GM12878 (cell line): ENCODE measurements around the gene ITSN1. TPM values are rescaled to one million over a fixed set of nuclear protein-coding genes. Genes with fewer than 3 reads are reported as not detected.

Experiments used
- ATAC-seq: fragments of 200-7000 bp; cut with Tn5 transposase; 3 replicates; pipeline ENCODE4 v1.9.1; 2020; ENCODE audit warnings: mild to moderate bottlenecking, moderate library complexity
- BruUV-seq: library from RNA; stranded (reverse); fragments of 400-500 nt; replicated peaks from 2 replicates; lab custom pipeline; 2021; lab: Mats Ljungman, UMichigan
- CTCF ChIA-PET: fragments of 300-600 bp; sonication (Branson Sonifier 250); formaldehyde crosslinking; extraction: SDS; loops from one replicate; lab custom pipeline; 2021; ENCODE audit warnings: inconsistent platforms; lab: Yijun Ruan, JAX
- POLR2A ChIA-PET: fragments of 350-600 bp; formaldehyde crosslinking; extraction: SDS; loops from one replicate; lab custom pipeline; 2021; ENCODE audit warnings: inconsistent platforms; lab: Charles Lee
- RAD21 ChIA-PET: fragments of 300-600 bp; sonication (Branson Sonifier 250); formaldehyde crosslinking; loops from one replicate; lab custom pipeline; 2023; ENCODE audit warnings: antibody characterized with exemption; ENCODE audit not compliant: unreplicated experiment; lab: Charles Lee
- SMC1A ChIA-PET: fragments of 300-600 bp; sonication (Branson Sonifier 250); formaldehyde crosslinking; loops from one replicate; lab custom pipeline; 2023; ENCODE audit not compliant: unreplicated experiment, uncharacterized antibody; lab: Charles Lee
- DNase-seq: peaks from one replicate; pipeline ENCODE4 v3.0.0-alpha.2; 2011; ENCODE audit warnings: low read depth, low spot score
- FAIRE-seq: peaks from 3 replicates; lab custom pipeline; 2011; peaks lifted over from hg19 to GRCh38; lab: Jason Lieb, UNC
- H2AFZ ChIP-seq: 2 replicates; pipeline ENCODE4 v1.6.0; 2011; ENCODE audit warnings: low read depth, low read length, control low read depth; ENCODE audit not compliant: control insufficient read depth
- H3K27ac ChIP-seq: 2 replicates; pipeline ENCODE4 v1.5.1; 2011; ENCODE audit warnings: control low read depth; ENCODE audit not compliant: control insufficient read depth, insufficient read depth
- H3K27me3 ChIP-seq, 2 experiments: replicated peaks in 1 of 2; 2 replicates each; pipeline versions ENCODE4 v1.6.0 to v1.6.1; 2011; ENCODE audit warnings: low read length in 1 of 2; ENCODE audit not compliant: control insufficient read depth in 2 of 2, insufficient read depth in 2 of 2
- H3K36me3 ChIP-seq, 2 experiments: 2 replicates each; pipeline ENCODE4 v1.5.1; 2011; ENCODE audit warnings: low read length in 1 of 2; ENCODE audit not compliant: control insufficient read depth in 2 of 2, insufficient read depth in 2 of 2
- H3K4me1 ChIP-seq: 2 replicates; pipeline ENCODE4 v1.6.1; 2011; ENCODE audit warnings: mild to moderate bottlenecking, low read length, moderate library complexity, mixed read lengths; ENCODE audit not compliant: control insufficient read depth, insufficient read depth
- H3K4me2 ChIP-seq: 2 replicates; pipeline ENCODE4 v1.6.0; 2011; ENCODE audit warnings: control low read depth; ENCODE audit not compliant: control insufficient read depth, insufficient read depth
- H3K4me3 ChIP-seq: fragments of 200-600 bp; sonication (generic); 2 replicates; pipeline ENCODE4 v1.5.1; 2016
- H3K79me2 ChIP-seq: 2 replicates; pipeline ENCODE4 v1.6.0; 2011; ENCODE audit warnings: low read length; ENCODE audit not compliant: control insufficient read depth, insufficient read depth
- H3K9ac ChIP-seq: 2 replicates; pipeline ENCODE4 v1.8.0; 2011; ENCODE audit warnings: low read length, control low read depth, mixed read lengths; ENCODE audit not compliant: control insufficient read depth, insufficient read depth
- H3K9me3 ChIP-seq: replicated peaks from 3 replicates; pipeline ENCODE4 v1.5.1; 2011; ENCODE audit warnings: mild to moderate bottlenecking, low read length; ENCODE audit not compliant: control insufficient read depth, insufficient read depth
- H4K20me1 ChIP-seq: 2 replicates; pipeline ENCODE4 v1.6.0; 2011; ENCODE audit not compliant: control insufficient read depth, insufficient read depth
- DPF2 ChIP-seq: fragments of 450-650 bp; IDR thresholded peaks from 2 replicates; pipeline ENCODE4 v1.6.1; 2017; ENCODE audit warnings: mild to moderate bottlenecking
- EED ChIP-seq: sonication (generic); IDR thresholded peaks from 2 replicates; pipeline ENCODE4 v1.6.1; 2016; ENCODE audit warnings: antibody characterized with exemption, low read depth
- HDGF ChIP-seq: fragments of 450-650 bp; IDR thresholded peaks from 2 replicates; pipeline ENCODE4 v1.6.1; 2016; ENCODE audit warnings: antibody characterized with exemption
- IRF5 ChIP-seq: fragments of 450-650 bp; IDR thresholded peaks from 2 replicates; pipeline ENCODE4 v1.6.1; 2017; ENCODE audit warnings: borderline replicate concordance
- MEF2B ChIP-seq: fragments of 450-650 bp; IDR thresholded peaks from 2 replicates; pipeline ENCODE4 v1.6.1; 2018; ENCODE audit warnings: mild to moderate bottlenecking, moderate library complexity; ENCODE audit not compliant: partially characterized antibody, poor library complexity, severe bottlenecking
- POLR2A ChIP-seq: IDR thresholded peaks from 2 replicates; pipeline ENCODE4 v1.6.1; 2011; ENCODE audit warnings: low read depth, mild to moderate bottlenecking, low read length
- RAD51 ChIP-seq: fragments of 450-650 bp; IDR thresholded peaks from 2 replicates; pipeline ENCODE4 v1.6.1; 2016; ENCODE audit warnings: moderate library complexity, mild to moderate bottlenecking, inconsistent platforms
- TARDBP ChIP-seq: IDR thresholded peaks from 2 replicates; pipeline ENCODE4 v1.6.1; 2016; ENCODE audit warnings: borderline replicate concordance
- ZBTB4 ChIP-seq: fragments of 450-650 bp; formaldehyde crosslinking; IDR thresholded peaks from 2 replicates; pipeline ENCODE4 v1.4.0; 2022; ENCODE audit warnings: mild to moderate bottlenecking, moderate library complexity
- WGBS: methylation state at CpG from one replicate; pipeline ENCODE4 v1.1.6; 2016; ENCODE audit warnings: low lambda C conversion rate; ENCODE audit not compliant: insufficient replicate concordance, insufficient coverage; ENCODE audit errors: missing lambda C conversion rate; 5-methylcytosine and 5-hydroxymethylcytosine counted together
- in situ Hi-C: fragments of 300-500 bp; cut with MboI; formaldehyde crosslinking; loops from 9 replicates; pipeline ENCODE4 v1.14.3; 2018; ENCODE audit warnings: mixed read lengths
- intact Hi-C: fragments of 100-400 bp; cut with micrococcal nuclease; formaldehyde crosslinking; loops from one replicate; pipeline ENCODE4 v1.14.2; 2022; ENCODE audit not compliant: unreplicated experiment
- polyA plus RNA-seq, 11 experiments: library from polyadenylated mRNA; depleted of rRNA in 4 of 11; unstranded in 6 of 11; stranded (reverse) in 5 of 11; fragments of >200 nt; fragmentation: Nextera tagmentation in 4 of 11; fragmentation: Illumina TruSeq in 1 of 11; extraction: Ambion mirVana in 4 of 11; extraction: Trizol in 1 of 11; gene quantifications; 1 replicate in 1 of 11; 2 replicates in 10 of 11; pipeline versions ENCODE4 v1.2.1 to v1.2.3, GENCODE V29; 2011 to 2016; ENCODE audit warnings: inconsistent platforms in 2 of 11, missing spikeins in 2 of 11, low read depth in 1 of 11
- total RNA-seq, 4 experiments: library from RNA; depleted of rRNA in 3 of 4; stranded (reverse); fragments of >200 nt in 3 of 4; fragmentation: Illumina TruSeq in 1 of 4; extraction: Trizol in 1 of 4; gene quantifications; 2 replicates each; pipeline versions ENCODE4 v1.2.1 to v1.2.3, GENCODE V29; 2013 to 2021

Gene ITSN1
- total and polyA plus RNA-seq, 10 of the 15 experiments (the other 5 are each of a cell fraction or from before 2014, with no cell fraction given): 0.89 to 10.6 (median 4.8) TPM

- no peak for TF ChIP-seq IRF5
- no peak for TF ChIP-seq ZBTB4 (CRISPR knock-in tag)
- no peak for TF ChIP-seq RAD51
Observed at GRCh38 chr21:33874161-33874560, 231.9 kb downstream of the ITSN1 start (continued).

- Histone ChIP-seq H4K20me1 (no peaks in the 10 kb centered on the region), H2AFZ (no peak overlapping the region), H3K27me3 (no peaks in the 10 kb centered on the region), H3K4me2 (no peak overlapping the region), H3K27ac (no peak overlapping the region), H3K9me3 (no peaks in the 10 kb centered on the region), H3K36me3 (no peaks in the 10 kb centered on the region), H3K79me2 (no peaks in the 10 kb centered on the region), H3K4me3 (no peak overlapping the region), H3K9ac (no peak overlapping the region), H3K4me1 (no peaks in the 10 kb centered on the region)
- SMC1A ChIA-PET: no interaction called here
- POLR2A ChIA-PET: no interaction called here
- FAIRE-seq (no peak), DNase-seq (no peak), ATAC-seq (no peak)
- WGBS: 70% methylated on average over 20 of the region's 20 CpGs
- intact Hi-C loops: no loop called here
- BruUV-seq: no TSS peak
- no peak for TF ChIP-seq MEF2B
- no peak for TF ChIP-seq POLR2A
- no peak for TF ChIP-seq EED
- TF ChIP-seq TARDBP: no peak
- no peak for TF ChIP-seq HDGF
- TF ChIP-seq DPF2: no peak
- RAD21 ChIA-PET: no interaction called here
- in situ Hi-C loops: no loop called here
- CTCF ChIA-PET: no interaction called here
Observed at GRCh38 chr21:33875026-33875695, 232.9 kb downstream of the ITSN1 start.
